H1 (cell line): Measurements from ENCODE around the gene CHRM1. TPM values are rescaled to one million over a fixed set of nuclear protein-coding genes. Genes with fewer than 3 reads are reported as not detected.

Experiments used
- CTCF ChIA-PET: fragments of 300-600 bp; sonication (Branson Sonifier 250); formaldehyde crosslinking; loops from one replicate; lab custom pipeline; 2021; ENCODE audit not compliant: partially characterized antibody; lab: Charles Lee
- POLR2A ChIA-PET: fragments of 300-600 bp; sonication (Branson Sonifier 250); formaldehyde crosslinking; loops from one replicate; lab custom pipeline; 2021; ENCODE audit warnings: inconsistent platforms; ENCODE audit not compliant: partially characterized antibody; lab: Charles Lee
- DNase-seq, 2 experiments: peaks; one replicate each; pipeline versions ENCODE4 v3.0.0 to v3.0.0-alpha.2; 2010 to 2022; ENCODE audit warnings: low spot score in 2 of 2, low read depth in 1 of 2, mixed read lengths in 1 of 2
- FAIRE-seq: peaks from 2 replicates; lab custom pipeline; 2011; peaks lifted over from hg19 to GRCh38; lab: Jason Lieb, UNC
- H2AFZ ChIP-seq: 2 replicates; pipeline ENCODE4 v1.8.1; 2012; ENCODE audit warnings: low read length, inconsistent platforms
- H2AK5ac ChIP-seq: 2 replicates; pipeline ENCODE4 v1.6.1; 2013; ENCODE audit warnings: low read depth, low read length
- H2BK120ac ChIP-seq: replicated peaks from 2 replicates; pipeline ENCODE3; 2013; ENCODE audit warnings: low read depth, low read length, inconsistent platforms
- H2BK12ac ChIP-seq: 2 replicates; pipeline ENCODE4 v1.6.1; 2013; ENCODE audit warnings: low read depth, low read length
- H2BK15ac ChIP-seq: 2 replicates; pipeline ENCODE4 v1.6.1; 2013; ENCODE audit warnings: low read length
- H2BK20ac ChIP-seq: 2 replicates; pipeline ENCODE4 v1.6.1; 2013; ENCODE audit warnings: low read length
- H2BK5ac ChIP-seq: 2 replicates; pipeline ENCODE4 v1.6.1; 2013; ENCODE audit warnings: low read depth, low read length
- H3K14ac ChIP-seq: 2 replicates; pipeline ENCODE4 v1.6.1; 2013; ENCODE audit warnings: inconsistent platforms; ENCODE audit not compliant: insufficient read length
- H3K18ac ChIP-seq: 2 replicates; pipeline ENCODE4 v1.6.1; 2013; ENCODE audit warnings: low read length; ENCODE audit errors: extremely low read depth
- H3K23ac ChIP-seq: 2 replicates; pipeline ENCODE4 v1.6.1; 2013; ENCODE audit warnings: inconsistent platforms; ENCODE audit not compliant: insufficient read length
- H3K23me2 ChIP-seq: 2 replicates; pipeline ENCODE4 v1.6.1; 2013; ENCODE audit warnings: low read depth, low read length
- H3K27ac ChIP-seq: 2 replicates; pipeline ENCODE4 v1.6.1; 2011; ENCODE audit warnings: low read depth, low read length, inconsistent platforms
- H3K27me3 ChIP-seq, 4 experiments: replicated peaks in 1 of 4; 1 replicate in 1 of 4; 2 replicates in 3 of 4; pipeline versions ENCODE4 v1.6.1 to v1.8.1; 2011 to 2013; ENCODE audit warnings: low read length in 3 of 4, mild to moderate bottlenecking in 3 of 4, inconsistent platforms in 2 of 4, mixed read lengths in 2 of 4, moderate library complexity in 1 of 4; ENCODE audit not compliant: control insufficient read depth in 3 of 4, insufficient read depth in 3 of 4; ENCODE audit errors: extremely low read depth in 1 of 4
- H3K36me3 ChIP-seq, 4 experiments: 2 replicates each; pipeline versions ENCODE4 v1.6.1 to v1.8.1; 2011 to 2013; ENCODE audit warnings: mild to moderate bottlenecking in 4 of 4, low read length in 3 of 4, moderate library complexity in 2 of 4, control low read depth in 1 of 4, inconsistent platforms in 1 of 4; ENCODE audit not compliant: insufficient read depth in 4 of 4, control insufficient read depth in 2 of 4
- H3K4ac ChIP-seq: replicated peaks from 2 replicates; pipeline ENCODE3; 2013; ENCODE audit warnings: low read length, low read depth, mixed read lengths, inconsistent platforms; ENCODE audit not compliant: insufficient read length
- H3K4me1 ChIP-seq, 4 experiments: replicated peaks in 1 of 4; 1 replicate in 1 of 4; 2 replicates in 3 of 4; pipeline versions ENCODE4 v1.6.1 to v1.8.1; 2011 to 2013; ENCODE audit warnings: low read length in 3 of 4, inconsistent platforms in 2 of 4, mixed read lengths in 1 of 4; ENCODE audit not compliant: insufficient read depth in 4 of 4, control insufficient read depth in 3 of 4
- H3K4me2 ChIP-seq, 2 experiments: 2 replicates each; pipeline versions ENCODE4 v1.6.1 to v1.8.1; 2011 to 2013; ENCODE audit warnings: low read depth in 2 of 2, low read length in 2 of 2, control low read depth in 1 of 2, inconsistent platforms in 1 of 2, mild to moderate bottlenecking in 1 of 2; ENCODE audit not compliant: insufficient read depth in 1 of 2
- H3K4me3 ChIP-seq, 4 experiments: fragments of 200-600, 300-600 bp in 1 of 4; sonication (generic), shearing (Covaris generic), sonication (Bioruptor Twin) in 1 of 4; 2 replicates each; pipeline versions ENCODE4 v1.5.1 to v1.8.1; 2011 to 2016; ENCODE audit warnings: low read length in 4 of 4, low read depth in 3 of 4, control low read depth in 2 of 4, inconsistent platforms in 2 of 4, mild to moderate bottlenecking in 2 of 4, mixed read lengths in 1 of 4, moderate library complexity in 1 of 4; ENCODE audit not compliant: insufficient read depth in 2 of 4; ENCODE audit errors: extremely low read depth in 1 of 4
- H3K56ac ChIP-seq: replicated peaks from 2 replicates; pipeline ENCODE3; 2013; ENCODE audit warnings: low read depth, mild to moderate bottlenecking, mixed read lengths, low read length, inconsistent platforms; ENCODE audit not compliant: insufficient read length
- H3K79me1 ChIP-seq: 2 replicates; pipeline ENCODE4 v1.6.1; 2013; ENCODE audit warnings: low read depth, low read length, control low read depth
- H3K79me2 ChIP-seq, 2 experiments: 2 replicates each; pipeline versions ENCODE4 v1.6.1 to v1.8.1; 2012 to 2013; ENCODE audit warnings: low read length in 2 of 2, mild to moderate bottlenecking in 2 of 2, inconsistent platforms in 1 of 2; ENCODE audit not compliant: insufficient read depth in 2 of 2, control insufficient read depth in 1 of 2
- H3K9ac ChIP-seq, 4 experiments: replicated peaks in 1 of 4; 1 replicate in 1 of 4; 2 replicates in 3 of 4; pipeline versions ENCODE4 v1.6.1 to v1.8.1; 2011 to 2013; ENCODE audit warnings: low read depth in 3 of 4, low read length in 3 of 4, control low read depth in 2 of 4, mild to moderate bottlenecking in 2 of 4, moderate library complexity in 2 of 4, inconsistent platforms in 1 of 4; ENCODE audit errors: extremely low read depth in 1 of 4
- H3K9me3 ChIP-seq, 2 experiments: 2 replicates each; pipeline versions ENCODE4 v1.6.1 to v1.8.1; 2012 to 2013; ENCODE audit warnings: mild to moderate bottlenecking in 2 of 2, moderate library complexity in 2 of 2, control low read depth in 1 of 2, inconsistent platforms in 1 of 2, low read depth in 1 of 2, low read length in 1 of 2, mixed read lengths in 1 of 2; ENCODE audit not compliant: insufficient read depth in 2 of 2
- H4K20me1 ChIP-seq, 2 experiments: replicated peaks in 1 of 2; 2 replicates each; pipeline versions ENCODE3 to v1.8.1; 2011 to 2013; ENCODE audit warnings: inconsistent platforms in 2 of 2, low read length in 2 of 2, mild to moderate bottlenecking in 1 of 2; ENCODE audit not compliant: insufficient read depth in 2 of 2, control insufficient read depth in 1 of 2
- H4K5ac ChIP-seq: 2 replicates; pipeline ENCODE4 v1.6.1; 2013; ENCODE audit warnings: low read length, low read depth, mixed read lengths, inconsistent platforms; ENCODE audit not compliant: insufficient read length
- H4K8ac ChIP-seq: 2 replicates; pipeline ENCODE4 v1.8.0; 2013; ENCODE audit warnings: mild to moderate bottlenecking, moderate library complexity, low read length, inconsistent platforms; ENCODE audit not compliant: insufficient read depth; ENCODE audit errors: extremely low read depth
- H4K91ac ChIP-seq: replicated peaks from 2 replicates; pipeline ENCODE3; 2013; ENCODE audit warnings: low read length, mixed read lengths, inconsistent platforms; ENCODE audit not compliant: insufficient read length
- KDM5A ChIP-seq: fragments of 200-600 bp; IDR thresholded peaks from 2 replicates; pipeline ENCODE4 v1.7.1; 2012; ENCODE audit warnings: mild to moderate bottlenecking, low read length, inconsistent platforms, mixed read lengths
- SUZ12 ChIP-seq: fragments of 200-600 bp; sonication (generic); IDR thresholded peaks from 2 replicates; pipeline ENCODE4 v1.6.1; 2012; ENCODE audit warnings: mild to moderate bottlenecking, inconsistent platforms, low read length, moderate library complexity, mixed read lengths
- WGBS, 2 experiments: shearing (Covaris generic) in 1 of 2; methylation state at CpG; one replicate each; pipeline versions ENCODE4 v1.1.6 to v1.1.7; 2013 to 2015; ENCODE audit warnings: low lambda C conversion rate in 2 of 2, mixed read lengths in 2 of 2, inconsistent platforms in 1 of 2, low coverage in 1 of 2, missing lambda C conversion rate in 1 of 2; ENCODE audit not compliant: insufficient replicate concordance in 2 of 2, insufficient coverage in 1 of 2, insufficient read length in 1 of 2; ENCODE audit errors: extremely low coverage in 1 of 2, missing lambda C conversion rate in 1 of 2; 5-methylcytosine and 5-hydroxymethylcytosine counted together
- polyA plus RNA-seq, 7 experiments: library from polyadenylated mRNA; depleted of rRNA in 3 of 7; stranded (reverse) in 5 of 7; unstranded in 2 of 7; fragments of >200 nt in 5 of 7; fragments of 200-250 nt in 2 of 7; gene quantifications; 1 replicate in 5 of 7; 2 replicates in 1 of 7; 4 replicates in 1 of 7; pipeline versions ENCODE4 v1.2.1 to v1.2.3, GENCODE V29; 2011 to 2013; ENCODE audit warnings: missing spikeins in 2 of 7, mixed read lengths in 2 of 7
- total RNA-seq: library from RNA; stranded (reverse); fragmentation: NEBNext Ultra II Directional; extraction: Animal tissue kit (Norgen Biotek cat#: 25700); gene quantifications from 2 replicates; pipeline ENCODE4 v1.2.1, GENCODE V29; 2021

The CHRM1 gene
- total and polyA plus RNA-seq, 2 of the 8 experiments (the other 6 are each of a cell fraction or from before 2014, with no cell fraction given), result 0.08 TPM; not detected in 1

DNA sequence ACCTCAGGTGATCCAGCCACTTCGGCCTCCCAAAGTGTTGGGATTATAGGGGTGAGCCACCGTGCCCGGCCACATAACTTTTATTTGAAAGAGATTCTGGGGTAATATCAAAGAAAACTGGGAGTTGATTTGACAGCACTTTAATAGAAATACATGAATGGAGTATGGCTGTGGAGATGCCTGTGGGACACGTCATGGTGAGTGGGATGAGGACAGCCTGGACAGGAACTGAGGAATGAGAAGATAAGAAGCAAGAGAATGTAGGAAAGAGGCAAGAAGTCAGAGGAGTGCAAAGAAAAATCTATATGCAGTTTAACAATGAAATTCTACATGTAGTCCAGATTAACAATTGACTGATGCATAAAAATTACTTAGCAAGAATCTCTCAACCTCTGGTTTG lies 32.6 kb upstream of the CHRM1 start:
- no peak overlapping the region for H3K4me2 ChIP-seq
- no peak overlapping the region for H3K4me3 ChIP-seq

More for the DNA sequence above, 32.6 kb upstream of the CHRM1 start:
- no peak for DNase-seq
- no peak overlapping the region for H2AFZ ChIP-seq
- H3K23ac ChIP-seq, result no peak overlapping the region
- no peak overlapping the region for H4K5ac ChIP-seq
- no peak overlapping the region for H2BK120ac ChIP-seq
- WGBS, 2 experiments, result 92% methylated on average over 4 of the region's 4 CpGs; no CpG with 5 or more reads in 1 of the 2 experiments
- no peak overlapping the region for H3K14ac ChIP-seq
- no peak overlapping the region for H2BK5ac ChIP-seq
- no peak overlapping the region for H3K18ac ChIP-seq
- CTCF ChIA-PET, result no interaction called here
- no peak overlapping the region for H2BK12ac ChIP-seq
- H3K4me1 ChIP-seq, result 0 out of 7 replicates have a peak, but pooled peaks cover 0 to 3% (median 0%) of the 10 kb centered on the region in 4 experiments
- H3K79me1 ChIP-seq, result no peaks in the 10 kb centered on the region
- H3K36me3 ChIP-seq, result no peaks in the 10 kb centered on the region
- no peak overlapping the region for H4K8ac ChIP-seq
- no peak overlapping the region for H3K4ac ChIP-seq
- FAIRE-seq, result no peak
- H3K56ac ChIP-seq, result no peak overlapping the region
- H3K9me3 ChIP-seq, result no peaks in the 10 kb centered on the region
- H3K9ac ChIP-seq, result no peak overlapping the region
- POLR2A ChIA-PET, result no interaction called here
- no peaks in the 10 kb centered on the region for H3K79me2 ChIP-seq
- no peak overlapping the region for H4K91ac ChIP-seq
- H3K23me2 ChIP-seq, result no peaks in the 10 kb centered on the region
- no peak overlapping the region for H3K27ac ChIP-seq
- no peak overlapping the region for H2BK15ac ChIP-seq
- no peak overlapping the region for H2BK20ac ChIP-seq
- H2AK5ac ChIP-seq, result no peak overlapping the region
- no peaks in the 10 kb centered on the region for H3K27me3 ChIP-seq
- TF ChIP-seq KDM5A, result no peak
- no peak for TF ChIP-seq SUZ12
- no peaks in the 10 kb centered on the region for H4K20me1 ChIP-seq
